GM12878 (cell line): Measurements from ENCODE around the gene LTK. TPM values are rescaled to one million over a fixed set of nuclear protein-coding genes. Genes with fewer than 3 reads are reported as not detected.

Experiments
- ATAC-seq: fragments of 200-7000 bp; cut with Tn5 transposase; 3 replicates; pipeline ENCODE4 v1.9.1; 2020; ENCODE audit warnings: mild to moderate bottlenecking, moderate library complexity
- BruUV-seq: library from RNA; stranded (reverse); fragments of 400-500 nt; replicated peaks from 2 replicates; lab custom pipeline; 2021; lab: Mats Ljungman, UMichigan
- CTCF ChIA-PET: fragments of 300-600 bp; sonication (Branson Sonifier 250); formaldehyde crosslinking; extraction: SDS; loops from one replicate; lab custom pipeline; 2021; ENCODE audit warnings: inconsistent platforms; lab: Yijun Ruan, JAX
- POLR2A ChIA-PET: fragments of 350-600 bp; formaldehyde crosslinking; extraction: SDS; loops from one replicate; lab custom pipeline; 2021; ENCODE audit warnings: inconsistent platforms; lab: Charles Lee
- RAD21 ChIA-PET: fragments of 300-600 bp; sonication (Branson Sonifier 250); formaldehyde crosslinking; loops from one replicate; lab custom pipeline; 2023; ENCODE audit warnings: antibody characterized with exemption; ENCODE audit not compliant: unreplicated experiment; lab: Charles Lee
- SMC1A ChIA-PET: fragments of 300-600 bp; sonication (Branson Sonifier 250); formaldehyde crosslinking; loops from one replicate; lab custom pipeline; 2023; ENCODE audit not compliant: unreplicated experiment, uncharacterized antibody; lab: Charles Lee
- DNase-seq: peaks from one replicate; pipeline ENCODE4 v3.0.0-alpha.2; 2011; ENCODE audit warnings: low read depth, low spot score
- FAIRE-seq: peaks from 3 replicates; lab custom pipeline; 2011; peaks lifted over from hg19 to GRCh38; lab: Jason Lieb, UNC
- H2AFZ ChIP-seq: 2 replicates; pipeline ENCODE4 v1.6.0; 2011; ENCODE audit warnings: low read depth, low read length, control low read depth; ENCODE audit not compliant: control insufficient read depth
- H3K27ac ChIP-seq: 2 replicates; pipeline ENCODE4 v1.5.1; 2011; ENCODE audit warnings: control low read depth; ENCODE audit not compliant: control insufficient read depth, insufficient read depth
- H3K27me3 ChIP-seq, 2 experiments: replicated peaks in 1 of 2; 2 replicates each; pipeline versions ENCODE4 v1.6.0 to v1.6.1; 2011; ENCODE audit warnings: low read length in 1 of 2; ENCODE audit not compliant: control insufficient read depth in 2 of 2, insufficient read depth in 2 of 2
- H3K36me3 ChIP-seq, 2 experiments: 2 replicates each; pipeline ENCODE4 v1.5.1; 2011; ENCODE audit warnings: low read length in 1 of 2; ENCODE audit not compliant: control insufficient read depth in 2 of 2, insufficient read depth in 2 of 2
- H3K4me1 ChIP-seq: 2 replicates; pipeline ENCODE4 v1.6.1; 2011; ENCODE audit warnings: mild to moderate bottlenecking, low read length, moderate library complexity, mixed read lengths; ENCODE audit not compliant: control insufficient read depth, insufficient read depth
- H3K4me2 ChIP-seq: 2 replicates; pipeline ENCODE4 v1.6.0; 2011; ENCODE audit warnings: control low read depth; ENCODE audit not compliant: control insufficient read depth, insufficient read depth
- H3K4me3 ChIP-seq: fragments of 200-600 bp; sonication (generic); 2 replicates; pipeline ENCODE4 v1.5.1; 2016
- H3K79me2 ChIP-seq: 2 replicates; pipeline ENCODE4 v1.6.0; 2011; ENCODE audit warnings: low read length; ENCODE audit not compliant: control insufficient read depth, insufficient read depth
- H3K9ac ChIP-seq: 2 replicates; pipeline ENCODE4 v1.8.0; 2011; ENCODE audit warnings: low read length, control low read depth, mixed read lengths; ENCODE audit not compliant: control insufficient read depth, insufficient read depth
- H3K9me3 ChIP-seq: replicated peaks from 3 replicates; pipeline ENCODE4 v1.5.1; 2011; ENCODE audit warnings: mild to moderate bottlenecking, low read length; ENCODE audit not compliant: control insufficient read depth, insufficient read depth
- H4K20me1 ChIP-seq: 2 replicates; pipeline ENCODE4 v1.6.0; 2011; ENCODE audit not compliant: control insufficient read depth, insufficient read depth
- ATF3 ChIP-seq: IDR thresholded peaks from 2 replicates; pipeline ENCODE4 v1.6.1; 2011; ENCODE audit warnings: low read depth, mild to moderate bottlenecking, low read length, moderate library complexity, borderline replicate concordance; ENCODE audit errors: extremely low read depth
- BRCA1 ChIP-seq: IDR thresholded peaks from 2 replicates; pipeline ENCODE4 v1.6.1; 2011; ENCODE audit warnings: low read depth, low read length, improper control_type of control experiment
- CBFB ChIP-seq: IDR thresholded peaks from 2 replicates; pipeline ENCODE4 v1.6.1; 2016; ENCODE audit warnings: antibody characterized with exemption, low read depth
- HCFC1 ChIP-seq: fragments of 150-350 bp; IDR thresholded peaks from 2 replicates; pipeline ENCODE4 v1.6.1; 2014; ENCODE audit warnings: low read length
- IKZF1 ChIP-seq: fragments of 450-650 bp; conservative IDR thresholded peaks from 2 replicates; pipeline ENCODE4 v1.6.1; 2017; ENCODE audit warnings: antibody characterized with exemption, mild to moderate bottlenecking
- IKZF2 ChIP-seq, 2 experiments: fragments of 450-650 bp; IDR thresholded peaks; 2 replicates each; pipeline ENCODE4 v1.6.1; 2017; ENCODE audit warnings: mild to moderate bottlenecking in 2 of 2, moderate library complexity in 2 of 2
- MEF2B ChIP-seq: fragments of 450-650 bp; IDR thresholded peaks from 2 replicates; pipeline ENCODE4 v1.6.1; 2018; ENCODE audit warnings: mild to moderate bottlenecking, moderate library complexity; ENCODE audit not compliant: partially characterized antibody, poor library complexity, severe bottlenecking
- NR2F1 ChIP-seq: fragments of 450-650 bp; conservative IDR thresholded peaks from 2 replicates; pipeline ENCODE4 v1.6.1; 2017; ENCODE audit warnings: mild to moderate bottlenecking
- PML ChIP-seq: IDR thresholded peaks from 2 replicates; pipeline ENCODE4 v1.6.1; 2012; ENCODE audit warnings: low read length, inconsistent platforms
- RB1 ChIP-seq: fragments of 450-650 bp; formaldehyde crosslinking; IDR thresholded peaks from 2 replicates; pipeline ENCODE4 v1.6.1; 2017; ENCODE audit warnings: mild to moderate bottlenecking, borderline replicate concordance
- RUNX3 ChIP-seq: IDR thresholded peaks from 2 replicates; pipeline ENCODE4 v1.6.1; 2012; ENCODE audit warnings: low read length, inconsistent platforms
- SIN3A ChIP-seq: IDR thresholded peaks from 2 replicates; pipeline ENCODE4 v1.6.1; 2012; ENCODE audit warnings: low read depth, low read length, improper control_type of control experiment
- SPI1 ChIP-seq: IDR thresholded peaks from 2 replicates; pipeline ENCODE4 v1.6.1; 2011; ENCODE audit warnings: low read depth, mild to moderate bottlenecking, low read length, moderate library complexity, borderline replicate concordance; ENCODE audit not compliant: insufficient read depth
- TCF12 ChIP-seq: IDR thresholded peaks from 2 replicates; pipeline ENCODE4 v1.6.1; 2011; ENCODE audit warnings: low read depth, mild to moderate bottlenecking, low read length
- TCF3 ChIP-seq: IDR thresholded peaks from 2 replicates; pipeline ENCODE4 v1.6.1; 2012; ENCODE audit warnings: low read depth, mild to moderate bottlenecking, low read length, borderline replicate concordance; ENCODE audit not compliant: insufficient read depth
- ZNF274 ChIP-seq: IDR thresholded peaks from one replicate; pipeline ENCODE4 v1.8.0; 2011; ENCODE audit not compliant: insufficient read length, insufficient read depth
- WGBS: methylation state at CpG from one replicate; pipeline ENCODE4 v1.1.6; 2016; ENCODE audit warnings: low lambda C conversion rate; ENCODE audit not compliant: insufficient replicate concordance, insufficient coverage; ENCODE audit errors: missing lambda C conversion rate; 5-methylcytosine and 5-hydroxymethylcytosine counted together
- in situ Hi-C: fragments of 300-500 bp; cut with MboI; formaldehyde crosslinking; loops from 9 replicates; pipeline ENCODE4 v1.14.3; 2018; ENCODE audit warnings: mixed read lengths
- intact Hi-C: fragments of 100-400 bp; cut with micrococcal nuclease; formaldehyde crosslinking; loops from one replicate; pipeline ENCODE4 v1.14.2; 2022; ENCODE audit not compliant: unreplicated experiment
- polyA plus RNA-seq, 11 experiments: library from polyadenylated mRNA; depleted of rRNA in 4 of 11; unstranded in 6 of 11; stranded (reverse) in 5 of 11; fragments of >200 nt; fragmentation: Nextera tagmentation in 4 of 11; fragmentation: Illumina TruSeq in 1 of 11; extraction: Ambion mirVana in 4 of 11; extraction: Trizol in 1 of 11; gene quantifications; 1 replicate in 1 of 11; 2 replicates in 10 of 11; pipeline versions ENCODE4 v1.2.1 to v1.2.3, GENCODE V29; 2011 to 2016; ENCODE audit warnings: inconsistent platforms in 2 of 11, missing spikeins in 2 of 11, low read depth in 1 of 11
- total RNA-seq, 4 experiments: library from RNA; depleted of rRNA in 3 of 4; stranded (reverse); fragments of >200 nt in 3 of 4; fragmentation: Illumina TruSeq in 1 of 4; extraction: Trizol in 1 of 4; gene quantifications; 2 replicates each; pipeline versions ENCODE4 v1.2.1 to v1.2.3, GENCODE V29; 2013 to 2021

LTK gene
- total and polyA plus RNA-seq, 10 of the 15 experiments (the other 5 are each of a cell fraction or from before 2014, with no cell fraction given): 0.07 to 0.80 (median 0.20) TPM; not detected in 1

GRCh38 chr15:41512940-41513505, 604 bp downstream of the LTK start:
- intact Hi-C loops (no loop called here), in situ Hi-C loops (no loop called here)
- ChIA-PET SMC1A (interaction anchor here (1.4 to 2.6 kb wide), 2 partner anchors 30 to 47 kb away, joined by 4 to 11 read pairs; no protein-coding TSS in a partner anchor), CTCF (interaction anchor here (1.6 to 4.9 kb wide), 2 partner anchors 11 to 47 kb away, joined by 3 to 17 read pairs; no protein-coding TSS in a partner anchor), POLR2A (interaction anchor here (1.0 kb wide), 2 partner anchors 20 to 43 kb away, joined by 4 to 8 read pairs; partner anchors contain the start of gene ITPKA), RAD21 (interaction anchor here (1.0 to 2.6 kb wide), 3 partner anchors 18 to 47 kb away, joined by 3 to 11 read pairs (median 5); partner anchors contain the start of gene ITPKA)
- Histone ChIP-seq H3K9me3 (no peaks in the 10 kb centered on the region), H3K79me2 (no peaks in the 10 kb centered on the region), H3K4me3 (peak overlapping the region; percentile 67), H3K4me1 (peaks cover 23% of the 10 kb centered on the region), H3K27ac (no peak overlapping the region), H2AFZ (no peak overlapping the region; the same call in 1 of the 2 replicates), H3K27me3 (peaks cover 5 to 20% of the 10 kb centered on the region in 2 experiments), H3K4me2 (peak overlapping the region; percentile 96), H3K36me3 (0 out of 4 replicates have a peak, but pooled peaks cover 0 to 3% of the 10 kb centered on the region in 2 experiments), H3K9ac (peak overlapping the region; percentile 22; the same call in 1 of the 2 replicates), H4K20me1 (no peaks in the 10 kb centered on the region)
- no peak for FAIRE-seq
- no TSS peak for BruUV-seq
- peak; percentile 64 for ATAC-seq
- no peak for DNase-seq
- TF ChIP-seq RB1: no peak
- TF ChIP-seq TCF12: peak; percentile 65; the same call in 1 of the 2 replicates
- 0 out of 4 replicates have a peak, but pooled peaks have one; percentile 16 to 34 for TF ChIP-seq IKZF2 (IDR thresholded peaks at IDR 0.05)
- no peak for TF ChIP-seq ATF3
- TF ChIP-seq TCF3: peak; percentile 54; the same call in 1 of the 2 replicates
- TF ChIP-seq SIN3A: no peak
- peak; percentile 54 for TF ChIP-seq IKZF1
- no peak for TF ChIP-seq BRCA1
- no peak for TF ChIP-seq ZNF274
- TF ChIP-seq PML: no peak
- peak; percentile 78 for TF ChIP-seq MEF2B
- 0 out of 2 replicates have a peak, but pooled peaks have one; percentile 27 for TF ChIP-seq CBFB
- TF ChIP-seq SPI1: no peak
- peak; percentile 67 for TF ChIP-seq RUNX3
- no peak for TF ChIP-seq NR2F1
- no peak for TF ChIP-seq HCFC1
- WGBS: 6% methylated on average over 36 of the region's 40 CpGs
